Adrenal gland (tissue), 5 donors: ENCODE data around the gene LPCAT1.

Source experiments
- CTCF ChIP-seq, 6 experiments: fragments of 450-650 bp in 4 of 6; fragments of 200-600 bp in 2 of 6; sonication (generic) in 1 of 6; IDR thresholded peaks; 1 replicate in 5 of 6; 2 replicates in 1 of 6; pipeline versions ENCODE4 v1.5.1 to v1.8.0; 2016 to 2021; ENCODE audit warnings: antibody characterized with exemption in 6 of 6, mild to moderate bottlenecking in 2 of 6, moderate library complexity in 1 of 6
- POLR2A ChIP-seq, 2 donors: fragments of 450-650 bp; IDR thresholded peaks; one replicate each; pipeline ENCODE4 v1.6.1; 2017; ENCODE audit warnings: antibody characterized with exemption in 2 of 2, mild to moderate bottlenecking in 2 of 2, moderate library complexity in 1 of 2
- donor health status: DM: no; HTN: no; CAD: no.

GRCh38 chr5:1460054-1460682, 63.6 kb downstream of the LPCAT1 start:
- no peak for TF ChIP-seq CTCF (IDR thresholded peaks at IDR 0.05)
- no peak for TF ChIP-seq POLR2A (IDR thresholded peaks at IDR 0.05)
